CD4-positive, alpha-beta T cell treated with Interleukin-17A for 4 hours (primary cell): ENCODE results near the gene EXOC6B.

Source experiments
- DNase-seq: peaks from one replicate; pipeline ENCODE4 v3.0.0-alpha.2; 2020; ENCODE audit warnings: mixed read lengths

Gene EXOC6B

GRCh38 chr2:72128843-72129227 lies 697.0 kb downstream of the EXOC6B start:
- DNase-seq: no peak

- DNase-seq: no peak
Observed at GRCh38 chr2:72128059-72128842, 697.6 kb downstream of the EXOC6B start.

- no peak for DNase-seq
Observed at GRCh38 chr2:72127401-72128058, 698.3 kb downstream of the EXOC6B start.

GRCh38 chr2:72126186-72127100 lies 699.4 kb downstream of the EXOC6B start:
- no peak for DNase-seq
